OCI-M1 (cell line): Measurements from ENCODE around the gene PALM.
A peak's percentile ranks its signal among the peaks of the same experiment; 100 is the strongest.
"Not testable (repeated sequence)": the region's sequence is repeated elsewhere in the genome, so short reads cannot be mapped to it uniquely, and the experiment has no call there.

ENCODE experiments used
- DNase-seq: peaks from one replicate; lab custom pipeline; 2025; lab: John Stamatoyannopoulos, UW

PALM gene, protein sequence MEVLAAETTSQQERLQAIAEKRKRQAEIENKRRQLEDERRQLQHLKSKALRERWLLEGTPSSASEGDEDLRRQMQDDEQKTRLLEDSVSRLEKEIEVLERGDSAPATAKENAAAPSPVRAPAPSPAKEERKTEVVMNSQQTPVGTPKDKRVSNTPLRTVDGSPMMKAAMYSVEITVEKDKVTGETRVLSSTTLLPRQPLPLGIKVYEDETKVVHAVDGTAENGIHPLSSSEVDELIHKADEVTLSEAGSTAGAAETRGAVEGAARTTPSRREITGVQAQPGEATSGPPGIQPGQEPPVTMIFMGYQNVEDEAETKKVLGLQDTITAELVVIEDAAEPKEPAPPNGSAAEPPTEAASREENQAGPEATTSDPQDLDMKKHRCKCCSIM

GRCh38 chr19:708154-709143, at the start of gene PALM:
Gene PALM (plus strand): TSS chr19:708935. CDS start chr19:709147, 212 bp downstream.
- DNase-seq, result peak; percentile 2

GRCh38 chr19:660793-661426, 47.8 kb upstream of the PALM start:
- DNase-seq, result no peak

- DNase-seq, result peak; percentile 16
Observed at GRCh38 chr19:661427-662196, 47.1 kb upstream of the PALM start.

DNA sequence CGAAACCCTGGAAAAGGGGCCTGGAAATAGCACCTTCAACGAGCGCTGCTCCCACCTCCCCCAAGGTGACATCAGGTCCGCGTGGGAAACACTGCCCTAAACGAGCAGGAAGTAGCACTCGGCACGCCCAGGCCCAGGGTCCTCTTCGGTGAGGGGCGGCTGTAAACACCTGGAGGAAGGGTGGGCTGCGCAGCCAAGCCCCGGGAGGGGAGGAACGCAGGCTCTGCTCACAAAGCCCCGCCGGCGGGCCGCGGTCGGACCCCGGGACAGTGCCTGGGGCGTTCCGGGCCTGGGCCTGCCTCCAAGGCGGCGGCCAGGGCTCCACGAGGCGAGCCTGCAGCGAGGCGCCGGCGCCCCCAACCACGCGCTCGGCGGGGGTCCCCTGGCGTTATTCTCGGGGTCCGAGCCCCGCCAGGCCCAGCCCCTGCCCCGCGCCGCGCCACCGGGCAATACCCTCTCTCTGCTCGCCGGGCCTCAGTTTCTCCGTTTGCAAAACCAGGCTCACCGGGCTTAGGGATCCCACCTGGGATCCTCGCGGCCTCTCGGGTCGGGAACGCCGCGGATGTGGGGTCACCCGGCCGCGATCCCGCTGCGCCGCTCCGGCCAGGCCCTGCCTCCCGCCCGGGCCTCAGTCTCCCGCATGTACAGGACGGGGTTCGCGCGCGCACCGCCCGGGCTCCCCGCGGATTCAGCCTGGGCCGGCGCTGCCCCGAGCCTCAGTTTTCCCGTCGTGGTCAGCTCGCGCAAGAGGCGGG, 46.4 kb upstream of the PALM start:
- DNase-seq, result peak; percentile 17

- DNase-seq, result peak; percentile 89
Observed at GRCh38 chr19:662962-663681, 45.6 kb upstream of the PALM start, which contains the start of gene RNF126. Gene RNF126 (minus strand): TSS chr19:663214. CDS start chr19:663121, 93 bp downstream.

- no peak for DNase-seq
Observed at GRCh38 chr19:663682-664117, 45.0 kb upstream of the PALM start.

DNA sequence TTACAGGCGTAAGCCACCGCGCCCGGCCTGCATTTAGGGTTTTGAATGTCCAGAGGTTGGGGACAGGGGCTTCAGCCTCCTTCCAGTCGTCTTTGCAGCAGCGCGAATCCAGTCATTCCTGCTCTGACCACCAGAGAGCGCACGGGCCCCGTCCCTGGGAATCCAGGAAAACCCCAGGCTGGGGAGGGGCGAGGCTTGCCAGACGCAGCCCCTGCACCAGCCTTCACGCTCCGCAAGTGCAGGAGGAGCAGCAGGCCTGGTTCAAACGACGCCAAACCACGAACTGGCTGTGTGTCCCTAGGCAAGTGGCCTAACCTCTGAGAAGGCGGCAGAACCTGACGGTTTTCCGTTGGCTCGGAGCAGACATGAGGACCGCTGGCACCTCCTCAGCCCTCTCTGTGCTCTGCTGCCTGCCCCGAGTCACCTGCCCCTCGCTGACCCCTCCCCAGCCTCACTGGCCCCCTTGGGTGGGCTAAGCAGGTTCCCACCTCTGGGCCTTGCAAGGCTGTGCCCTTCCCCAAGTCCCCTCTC, 43.8 kb upstream of the PALM start:
- peak; percentile 78 for DNase-seq

GRCh38 chr19:666985-667573, 41.7 kb upstream of the PALM start:
- not testable (repeated sequence) for DNase-seq

DNA sequence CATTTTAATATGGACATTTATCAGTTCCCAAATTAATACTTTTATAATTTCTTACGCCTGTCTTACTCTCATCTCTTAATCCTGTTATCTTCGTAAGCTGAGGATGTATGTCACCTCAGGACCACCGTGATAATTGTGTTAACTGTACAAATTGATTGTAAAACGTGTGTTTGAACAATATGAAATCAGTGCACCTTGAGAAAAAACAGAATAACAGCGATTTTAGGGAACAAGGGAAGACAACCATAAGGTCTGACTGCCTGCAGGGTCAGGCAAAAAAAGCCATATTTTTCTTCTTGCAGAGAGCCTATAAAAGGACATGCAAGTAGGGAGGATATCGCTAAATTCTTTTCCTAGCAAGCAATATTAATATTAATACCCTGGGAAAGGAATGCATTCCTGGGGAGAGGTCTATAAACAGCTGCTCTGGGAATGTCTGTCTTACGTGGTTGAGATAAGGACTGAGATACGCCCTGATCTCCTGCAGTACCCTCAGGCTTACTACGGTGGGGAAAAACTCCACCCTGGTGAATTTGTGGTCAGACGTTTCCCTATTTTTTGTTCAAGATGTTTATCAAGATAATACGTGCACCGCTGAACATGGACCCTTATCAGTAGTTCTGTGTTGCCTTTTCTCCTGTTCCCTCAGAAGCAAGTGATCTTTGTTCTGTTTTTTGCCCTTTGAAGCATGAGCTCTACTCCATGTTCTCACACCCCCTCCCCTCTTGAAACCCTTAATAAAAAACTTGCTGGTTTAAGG, 39.9 kb upstream of the PALM start:
- DNase-seq, result peak; percentile 61

DNA sequence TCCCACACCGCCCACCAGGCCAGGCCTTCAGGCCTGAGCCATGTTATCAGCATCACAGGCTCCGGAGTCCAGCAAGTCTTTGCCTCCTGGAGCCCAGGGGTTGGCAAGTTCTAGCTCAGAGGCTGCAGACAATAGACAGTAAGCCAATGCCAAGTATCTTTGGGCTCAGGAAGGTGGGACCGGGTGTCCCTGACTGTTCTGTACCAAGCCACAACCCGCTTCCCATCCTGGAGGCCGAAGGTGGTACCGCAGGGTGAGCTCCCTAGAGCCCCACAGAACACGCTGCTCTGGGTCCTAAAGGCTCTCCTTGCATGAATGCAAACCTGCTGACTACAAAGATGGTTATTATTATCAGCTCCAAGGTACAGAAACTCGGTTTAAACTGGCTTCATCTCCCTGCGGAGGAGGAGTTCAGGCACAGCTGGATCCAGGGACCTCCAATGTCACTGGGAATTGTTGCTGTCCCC, 38.1 kb upstream of the PALM start:
- no peak for DNase-seq

- no peak for DNase-seq
Observed at GRCh38 chr19:674282-675151, 34.2 kb upstream of the PALM start.

GRCh38 chr19:676007-676338, 32.8 kb upstream of the PALM start:
- no peak for DNase-seq

DNA sequence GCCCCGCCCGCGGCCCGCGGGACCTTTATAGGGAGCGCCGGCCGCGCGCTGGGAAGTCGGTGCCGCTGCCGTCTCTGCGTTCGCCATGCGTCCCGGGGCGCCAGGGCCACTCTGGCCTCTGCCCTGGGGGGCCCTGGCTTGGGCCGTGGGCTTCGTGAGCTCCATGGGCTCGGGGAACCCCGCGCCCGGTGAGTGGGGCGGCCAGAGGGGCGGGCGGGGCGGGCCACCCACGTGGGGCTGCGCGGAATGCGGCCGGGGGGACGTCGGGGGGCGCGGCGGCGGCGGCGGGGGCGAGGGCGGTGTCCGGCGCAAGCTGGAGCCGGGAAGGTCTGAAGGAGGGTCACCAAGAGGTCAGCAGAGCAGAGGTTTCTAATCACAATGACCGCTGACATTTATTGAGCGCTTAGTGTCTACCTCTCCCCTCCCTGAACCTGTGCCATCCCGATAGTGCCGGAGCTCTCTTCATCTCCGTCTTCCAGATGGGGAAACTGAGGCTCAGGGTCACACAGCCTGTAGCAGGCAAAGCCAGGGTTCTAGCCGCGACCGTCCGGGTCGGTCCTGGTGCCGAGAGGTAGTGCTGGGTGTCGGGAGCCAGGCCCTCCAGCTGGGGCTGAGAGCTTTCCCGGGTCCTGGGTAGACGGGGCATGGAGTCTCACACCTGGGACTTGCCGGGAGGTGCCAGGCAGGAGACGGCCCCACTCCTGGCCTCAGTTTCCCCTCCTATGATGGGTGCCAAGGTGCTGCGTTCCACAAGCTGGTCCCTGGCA, 32.2 kb upstream of the PALM start, which contains the start of gene FSTL3:
FSTL3 (plus strand) TSS at position 54 of the 767 bp plus-strand sequence; CDS start at position 86, 32 bp downstream.
- no peak for DNase-seq

DNA sequence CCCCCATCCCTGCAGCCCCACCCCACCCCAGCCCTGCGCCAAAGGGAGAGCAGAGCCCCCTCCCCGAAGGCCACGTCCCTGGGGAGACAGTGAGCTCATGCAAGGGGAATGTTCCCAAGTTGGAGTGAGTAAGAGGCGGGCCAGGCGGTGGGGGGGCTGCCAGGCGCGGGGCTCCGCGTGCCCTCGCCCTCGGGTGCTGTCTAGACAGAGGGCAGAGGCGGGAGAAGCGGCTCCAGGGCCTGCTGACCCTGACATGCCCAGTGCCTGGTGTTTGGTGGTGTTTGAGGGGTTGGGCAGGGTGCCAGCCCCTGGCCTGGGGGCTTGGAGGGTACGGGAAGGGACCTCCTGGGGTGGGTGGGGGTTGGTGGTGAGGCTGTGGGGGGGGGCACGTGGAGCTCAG, 31.5 kb upstream of the PALM start:
- DNase-seq, result no peak

DNA sequence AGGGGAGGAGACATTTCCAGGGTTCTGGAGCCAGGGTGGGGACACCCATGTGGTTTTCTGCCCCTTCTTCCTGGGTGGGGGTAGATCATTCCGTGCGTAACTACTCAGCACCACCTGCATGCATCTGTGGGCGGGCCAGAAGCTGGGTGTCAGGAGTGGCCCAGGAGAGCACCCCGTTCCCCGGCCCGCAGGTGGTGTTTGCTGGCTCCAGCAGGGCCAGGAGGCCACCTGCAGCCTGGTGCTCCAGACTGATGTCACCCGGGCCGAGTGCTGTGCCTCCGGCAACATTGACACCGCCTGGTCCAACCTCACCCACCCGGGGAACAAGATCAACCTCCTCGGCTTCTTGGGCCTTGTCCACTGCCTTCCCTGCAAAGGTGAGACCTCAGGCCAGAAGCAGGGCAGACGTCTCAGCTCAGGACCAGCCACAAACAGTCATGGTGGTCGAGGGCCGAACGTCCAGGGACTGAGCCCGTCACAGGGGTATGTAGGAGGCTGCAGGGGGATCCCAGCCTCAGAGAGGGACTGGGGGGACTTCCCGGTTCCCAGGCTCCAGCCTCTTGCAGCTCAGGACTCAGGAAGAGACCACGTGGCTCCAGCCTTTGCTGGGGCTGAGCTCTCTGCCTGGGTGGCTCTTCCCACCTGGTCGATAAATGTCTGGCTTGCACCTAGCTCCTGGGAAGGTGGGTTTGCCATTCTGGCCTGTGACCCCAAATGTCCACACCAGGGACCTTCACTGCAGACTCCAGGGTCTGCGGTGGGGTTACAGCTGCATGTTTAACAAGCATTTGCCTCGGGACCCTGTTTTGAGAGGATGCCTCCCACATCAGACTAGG, 30.9 kb upstream of the PALM start:
- DNase-seq, result no peak
